Activated naive CD8-positive, alpha-beta T cell (primary cell): Measurements from ENCODE around the gene IMPDH1.

Experiments used
- H3K27ac Mint-ChIP-seq: one replicate; pipeline ENCODE4 v1.8.0; 2021; ENCODE audit warnings: mixed read lengths
- H3K27me3 Mint-ChIP-seq: one replicate; pipeline ENCODE4 v1.8.0; 2021; ENCODE audit warnings: mixed read lengths
- H3K36me3 Mint-ChIP-seq: one replicate; pipeline ENCODE4 v1.8.0; 2021; ENCODE audit warnings: mixed read lengths
- H3K4me1 Mint-ChIP-seq: one replicate; pipeline ENCODE4 v1.8.0; 2021; ENCODE audit warnings: low read depth, mixed read lengths
- H3K4me3 Mint-ChIP-seq: one replicate; pipeline ENCODE4 v1.8.0; 2021; ENCODE audit warnings: mild to moderate bottlenecking, mixed read lengths
- H3K9me3 Mint-ChIP-seq: one replicate; pipeline ENCODE4 v1.8.0; 2021; ENCODE audit warnings: low read depth, mixed read lengths

The IMPDH1 gene

DNA sequence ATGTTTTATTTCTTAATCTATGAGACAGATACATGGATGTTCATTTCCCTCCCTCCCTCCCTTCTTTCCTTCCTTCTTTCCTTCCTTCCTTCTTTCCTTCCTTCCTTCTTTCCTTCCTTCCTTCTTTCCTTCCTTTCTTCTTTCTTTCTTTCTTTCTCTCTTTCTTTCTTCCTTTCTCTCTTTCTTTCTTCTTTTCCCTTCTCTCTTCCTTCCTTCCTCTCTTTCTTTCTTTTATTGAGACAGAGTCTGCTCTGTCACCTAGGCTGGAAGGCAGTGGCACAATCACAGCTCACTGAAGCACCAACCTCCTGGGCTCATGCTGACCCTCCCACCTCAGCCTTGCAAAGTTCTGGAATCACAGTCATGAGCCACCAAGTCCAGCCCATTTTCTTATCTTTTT lies 42.8 kb downstream of the IMPDH1 start:
- no peaks in the 10 kb centered on the region for H3K36me3 Mint-ChIP-seq
- no peaks in the 10 kb centered on the region for H3K9me3 Mint-ChIP-seq
- no peak overlapping the region for H3K27ac Mint-ChIP-seq
- H3K4me3 Mint-ChIP-seq: no peak overlapping the region
- H3K27me3 Mint-ChIP-seq: peaks cover 21% of the 10 kb centered on the region
- H3K4me1 Mint-ChIP-seq: peaks cover 12% of the 10 kb centered on the region

DNA sequence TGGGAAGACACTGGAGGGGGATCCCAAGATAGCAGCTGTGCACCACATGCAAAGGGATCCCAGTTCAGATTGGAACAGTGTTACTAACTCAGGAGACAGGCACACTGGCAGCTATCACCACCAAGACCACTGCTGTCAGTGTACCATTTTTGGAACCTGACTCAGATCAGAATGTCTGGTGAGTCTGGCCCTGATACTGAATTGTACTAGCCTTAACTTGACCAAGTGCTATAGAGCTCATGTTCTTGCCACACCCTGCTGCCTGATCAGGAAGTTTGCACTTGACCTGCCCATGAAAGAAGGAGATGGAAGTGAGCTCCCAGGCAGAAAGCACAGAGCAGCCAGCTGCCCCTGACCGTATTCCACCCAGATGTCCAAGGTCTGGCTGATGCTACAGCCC lies 43.5 kb downstream of the IMPDH1 start:
- peaks cover 21% of the 10 kb centered on the region for H3K27me3 Mint-ChIP-seq
- no peak overlapping the region for H3K27ac Mint-ChIP-seq
- H3K9me3 Mint-ChIP-seq: no peaks in the 10 kb centered on the region
- H3K36me3 Mint-ChIP-seq: no peaks in the 10 kb centered on the region
- H3K4me3 Mint-ChIP-seq: no peak overlapping the region
- peaks cover 15% of the 10 kb centered on the region for H3K4me1 Mint-ChIP-seq

DNA sequence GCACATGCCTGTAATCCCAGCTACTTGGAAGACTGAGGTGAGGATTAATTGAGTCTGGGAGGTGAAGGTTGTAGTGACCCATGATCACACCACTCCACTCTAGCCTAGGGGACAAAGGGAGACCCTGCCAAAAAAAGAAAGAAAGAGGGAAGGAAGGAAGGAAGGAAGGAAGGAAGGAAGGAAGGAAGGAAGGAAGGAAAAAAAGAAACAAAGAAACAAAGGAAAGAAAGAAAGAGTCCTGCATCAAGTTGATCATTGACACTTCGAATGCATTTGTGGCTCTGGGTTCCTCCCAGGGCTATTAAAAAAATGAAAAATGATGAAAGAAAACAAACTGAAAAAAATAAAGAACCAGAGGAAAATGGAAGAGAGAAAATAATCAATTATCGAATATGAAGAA lies 44.4 kb downstream of the IMPDH1 start:
- no peak overlapping the region for H3K27ac Mint-ChIP-seq
- no peak overlapping the region for H3K4me3 Mint-ChIP-seq
- H3K4me1 Mint-ChIP-seq: peaks cover 20% of the 10 kb centered on the region
- H3K36me3 Mint-ChIP-seq: no peaks in the 10 kb centered on the region
- H3K27me3 Mint-ChIP-seq: peaks cover 18% of the 10 kb centered on the region
- no peaks in the 10 kb centered on the region for H3K9me3 Mint-ChIP-seq

DNA sequence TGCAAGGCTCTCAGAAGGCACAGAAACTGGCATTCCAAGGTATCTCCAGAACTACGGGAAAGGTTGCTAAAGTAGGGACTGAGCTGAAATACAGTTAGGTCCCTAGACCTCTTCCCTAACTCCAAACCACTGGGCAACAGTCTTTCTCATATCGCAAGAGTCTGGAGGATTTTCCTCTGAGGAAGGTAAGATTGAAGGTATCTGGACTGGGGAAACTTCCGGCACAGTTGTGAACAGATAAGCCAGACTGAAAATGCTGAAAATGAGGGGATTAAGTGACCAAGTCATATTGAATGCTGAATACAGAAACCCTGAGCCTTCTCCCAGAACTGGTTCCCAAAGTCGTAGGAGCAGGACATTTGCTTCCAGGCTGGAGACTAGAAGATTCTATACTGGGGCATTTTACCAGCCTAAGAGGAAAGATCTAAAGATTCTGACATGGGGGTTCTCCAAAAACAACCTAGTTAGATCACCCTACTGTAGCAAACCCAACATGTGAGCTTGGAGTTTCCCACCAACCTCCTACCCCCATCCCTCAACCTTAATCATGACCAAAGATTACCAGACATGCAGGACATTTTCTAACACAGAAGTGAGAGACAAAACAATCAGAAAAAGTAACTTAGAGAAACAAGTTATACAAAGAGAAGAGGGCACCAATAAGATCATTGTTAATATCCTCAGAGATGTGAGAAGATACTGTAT lies 45.5 kb downstream of the IMPDH1 start:
- Mint-ChIP-seq H3K36me3 (no peaks in the 10 kb centered on the region), H3K9me3 (no peaks in the 10 kb centered on the region), H3K4me1 (peaks cover 20% of the 10 kb centered on the region), H3K27me3 (peaks cover 18% of the 10 kb centered on the region), H3K4me3 (no peak overlapping the region), H3K27ac (no peak overlapping the region)

DNA sequence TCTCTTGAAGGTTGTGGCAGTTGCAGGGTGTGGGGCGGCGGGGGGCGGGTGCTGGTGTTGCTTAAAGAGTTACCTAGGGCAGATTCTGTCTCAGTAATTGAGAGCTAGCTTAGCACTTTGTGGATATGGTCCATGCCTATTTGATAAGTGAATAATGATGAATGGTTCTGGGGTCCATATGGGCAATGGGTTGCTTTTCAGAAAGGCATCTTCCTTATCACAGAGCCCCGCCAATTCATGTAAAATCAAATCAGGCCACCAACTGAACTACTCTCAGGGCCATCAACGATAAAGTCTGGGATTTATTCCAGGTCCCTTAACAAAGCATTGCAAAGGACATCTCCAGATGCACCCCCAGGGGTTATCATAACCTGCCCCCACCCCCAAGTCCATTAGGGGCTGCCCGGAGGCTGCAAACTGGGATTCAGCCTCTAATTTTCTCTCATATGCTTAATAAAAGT lies 46.5 kb downstream of the IMPDH1 start:
- Mint-ChIP-seq H3K36me3 (no peaks in the 10 kb centered on the region), H3K4me1 (peaks cover 20% of the 10 kb centered on the region), H3K9me3 (no peaks in the 10 kb centered on the region), H3K27ac (no peak overlapping the region), H3K4me3 (peak overlapping the region; percentile 15), H3K27me3 (peaks cover 25% of the 10 kb centered on the region)

DNA sequence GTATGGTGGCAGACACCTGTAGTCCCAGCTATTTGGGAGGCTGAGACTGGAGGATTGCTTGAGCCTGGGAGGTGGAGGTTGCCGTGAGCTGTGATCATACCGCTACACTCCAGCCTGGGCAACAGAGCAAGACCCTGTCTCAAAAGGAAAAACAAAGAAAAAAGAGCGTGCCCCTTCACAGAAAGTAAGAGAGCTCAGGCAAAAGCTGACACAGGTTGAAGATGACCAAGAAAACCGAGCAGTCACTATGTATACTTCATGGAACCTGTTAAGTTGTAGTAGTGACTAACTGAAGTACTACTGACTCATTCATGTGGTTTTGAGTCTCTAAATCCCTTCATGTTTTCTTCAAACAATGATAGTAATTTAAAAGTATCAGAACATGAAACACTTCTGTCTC lies 47.1 kb downstream of the IMPDH1 start:
- H3K27me3 Mint-ChIP-seq: peaks cover 26% of the 10 kb centered on the region
- H3K9me3 Mint-ChIP-seq: no peaks in the 10 kb centered on the region
- no peaks in the 10 kb centered on the region for H3K36me3 Mint-ChIP-seq
- H3K27ac Mint-ChIP-seq: peak overlapping the region; percentile 51
- peaks cover 20% of the 10 kb centered on the region for H3K4me1 Mint-ChIP-seq
- peak overlapping the region; percentile 84 for H3K4me3 Mint-ChIP-seq

DNA sequence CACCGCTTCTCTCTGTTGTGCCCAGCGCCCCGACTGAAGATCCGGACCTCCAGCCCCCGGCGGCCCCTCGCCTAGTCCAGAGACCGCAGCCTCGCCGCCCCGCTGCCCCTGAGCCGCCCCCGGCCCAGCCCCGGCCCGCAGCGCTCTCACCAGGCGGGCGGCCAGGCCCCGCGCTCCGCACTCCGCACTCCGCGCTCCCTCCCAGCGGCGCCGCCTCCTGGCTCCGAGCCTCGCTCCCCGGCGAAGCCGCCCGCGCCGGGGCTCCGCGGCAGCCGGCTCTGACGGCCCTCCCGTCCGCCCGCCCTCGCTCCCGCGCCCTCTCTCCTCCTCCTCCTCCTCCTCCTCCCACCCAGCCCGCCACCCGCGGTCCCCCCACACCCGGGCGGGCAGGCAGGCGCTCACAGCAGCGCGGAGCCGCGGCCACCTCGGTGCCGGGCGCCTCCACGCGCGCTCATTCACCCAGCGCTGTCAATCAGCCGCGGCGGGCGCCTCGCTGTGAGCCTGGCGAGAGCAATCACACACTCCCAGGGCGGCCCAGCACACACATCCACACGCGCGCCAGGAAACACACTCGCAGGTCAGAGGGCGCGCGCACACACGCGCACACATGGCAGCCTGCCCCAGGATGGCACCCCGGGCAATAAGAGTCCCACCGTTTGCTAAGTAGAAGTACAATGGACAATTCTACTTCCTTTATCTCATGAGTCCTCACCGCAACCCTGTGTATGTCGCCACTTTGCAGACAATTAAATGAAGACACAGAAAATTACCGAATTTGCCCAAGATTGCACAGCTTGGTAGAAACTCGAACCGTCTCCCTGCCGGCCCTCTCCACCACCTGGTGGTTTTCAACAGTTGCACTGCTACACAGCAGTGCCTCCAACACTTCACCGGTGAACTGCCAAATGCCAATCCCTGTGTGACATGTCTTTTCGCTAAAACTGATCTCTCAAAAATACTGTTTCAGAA lies 48.1 kb downstream of the IMPDH1 start, which contains the start of gene PRRT4:
PRRT4 (minus strand) TSS at position 280 of the 969 bp plus-strand sequence.
- Mint-ChIP-seq H3K36me3 (no peaks in the 10 kb centered on the region), H3K27ac (peak within 1 kb of the TSS; percentile 51), H3K9me3 (no peaks in the 10 kb centered on the region), H3K27me3 (peaks cover 21% of the 10 kb centered on the region), H3K4me3 (peak within 1 kb of the TSS; percentile 84), H3K4me1 (peaks cover 20% of the 10 kb centered on the region)

DNA sequence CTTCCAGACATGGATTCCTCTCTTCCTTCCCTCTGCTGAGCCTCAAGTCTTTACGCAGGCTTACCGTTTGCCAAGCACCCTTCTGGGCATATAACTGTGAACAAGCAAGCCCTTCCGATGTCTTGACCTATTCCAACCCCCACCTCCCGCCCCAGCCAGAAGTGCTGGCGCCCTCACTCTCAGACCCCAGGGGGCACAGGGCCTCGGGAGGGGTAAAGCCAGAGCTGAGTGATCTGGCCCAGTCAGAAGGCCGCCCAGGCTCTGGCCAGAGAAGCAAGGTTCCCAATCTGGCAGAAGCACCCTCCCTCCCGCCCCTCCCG lies 49.5 kb downstream of the IMPDH1 start:
- Mint-ChIP-seq H3K27me3 (peaks cover 18% of the 10 kb centered on the region), H3K4me3 (no peak overlapping the region), H3K27ac (no peak overlapping the region), H3K36me3 (no peaks in the 10 kb centered on the region), H3K9me3 (no peaks in the 10 kb centered on the region), H3K4me1 (peaks cover 20% of the 10 kb centered on the region)

DNA sequence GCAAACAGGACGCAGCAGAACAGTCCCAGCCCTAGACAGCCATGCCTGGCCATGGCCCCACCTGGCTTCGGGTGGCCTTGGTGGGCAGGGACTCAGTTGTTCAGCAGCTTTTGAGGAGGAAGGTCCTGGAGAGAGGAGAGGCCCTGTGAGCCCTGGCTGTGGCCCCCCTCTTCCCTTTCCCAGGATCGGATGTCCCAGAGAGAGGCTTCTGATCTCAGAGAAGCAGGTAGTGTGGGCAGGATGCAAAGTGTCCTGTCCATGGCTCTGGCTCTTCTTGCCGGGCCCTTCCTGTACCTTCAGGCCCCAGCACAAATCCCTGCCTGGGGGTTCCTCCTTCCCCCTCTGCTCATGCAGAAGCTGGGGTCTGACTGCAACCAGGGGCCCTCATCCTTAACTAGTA lies 49.8 kb downstream of the IMPDH1 start:
- Mint-ChIP-seq H3K36me3 (no peaks in the 10 kb centered on the region), H3K9me3 (no peaks in the 10 kb centered on the region), H3K27ac (no peak overlapping the region), H3K27me3 (peaks cover 16% of the 10 kb centered on the region), H3K4me1 (peaks cover 20% of the 10 kb centered on the region), H3K4me3 (no peak overlapping the region)

DNA sequence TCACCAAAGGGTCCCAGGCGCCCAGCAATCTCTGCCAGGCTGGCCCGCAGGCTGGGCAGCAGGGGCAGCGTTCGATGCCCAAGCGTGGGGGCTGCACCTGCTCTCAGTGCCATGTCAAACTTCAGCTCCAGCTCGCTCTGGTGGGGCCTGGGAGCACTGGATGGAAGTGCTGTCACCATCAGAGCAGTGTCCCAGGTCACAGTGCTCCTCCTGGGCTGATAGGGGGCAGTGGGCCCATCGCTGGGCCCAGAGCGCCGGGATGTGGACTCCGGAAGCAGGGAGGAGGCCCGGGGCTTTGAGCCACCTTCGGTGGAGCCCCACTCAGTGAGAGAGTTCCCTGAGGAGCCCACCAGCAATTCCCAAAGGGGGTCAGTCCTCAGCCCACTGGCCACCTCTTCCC lies 50.4 kb downstream of the IMPDH1 start:
- no peaks in the 10 kb centered on the region for H3K36me3 Mint-ChIP-seq
- H3K27ac Mint-ChIP-seq: no peak overlapping the region
- no peak overlapping the region for H3K4me3 Mint-ChIP-seq
- peaks cover 20% of the 10 kb centered on the region for H3K4me1 Mint-ChIP-seq
- H3K27me3 Mint-ChIP-seq: peaks cover 11% of the 10 kb centered on the region
- no peaks in the 10 kb centered on the region for H3K9me3 Mint-ChIP-seq

DNA sequence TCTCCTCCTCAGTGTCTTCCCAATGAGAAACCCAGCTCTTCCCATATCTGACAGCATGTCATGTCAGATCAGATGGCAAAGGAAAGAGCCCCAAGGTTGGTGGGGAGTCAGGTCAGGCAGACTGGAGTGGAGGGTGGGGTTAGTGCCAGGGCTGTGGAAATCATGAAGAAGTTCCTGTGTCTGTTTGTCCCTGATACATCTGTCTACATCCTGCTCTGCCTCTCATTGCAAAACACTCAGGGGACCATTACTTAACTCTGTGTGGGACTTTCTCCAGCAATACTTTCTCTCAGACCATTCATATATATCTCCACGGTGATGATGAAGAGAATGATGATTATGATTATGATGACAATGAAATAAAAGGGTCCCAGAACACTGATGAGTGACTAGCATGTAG lies 51.5 kb downstream of the IMPDH1 start:
- peaks cover 20% of the 10 kb centered on the region for H3K4me1 Mint-ChIP-seq
- no peak overlapping the region for H3K4me3 Mint-ChIP-seq
- H3K27me3 Mint-ChIP-seq: peaks cover 14% of the 10 kb centered on the region
- no peak overlapping the region for H3K27ac Mint-ChIP-seq
- H3K36me3 Mint-ChIP-seq: no peaks in the 10 kb centered on the region
- H3K9me3 Mint-ChIP-seq: no peaks in the 10 kb centered on the region

DNA sequence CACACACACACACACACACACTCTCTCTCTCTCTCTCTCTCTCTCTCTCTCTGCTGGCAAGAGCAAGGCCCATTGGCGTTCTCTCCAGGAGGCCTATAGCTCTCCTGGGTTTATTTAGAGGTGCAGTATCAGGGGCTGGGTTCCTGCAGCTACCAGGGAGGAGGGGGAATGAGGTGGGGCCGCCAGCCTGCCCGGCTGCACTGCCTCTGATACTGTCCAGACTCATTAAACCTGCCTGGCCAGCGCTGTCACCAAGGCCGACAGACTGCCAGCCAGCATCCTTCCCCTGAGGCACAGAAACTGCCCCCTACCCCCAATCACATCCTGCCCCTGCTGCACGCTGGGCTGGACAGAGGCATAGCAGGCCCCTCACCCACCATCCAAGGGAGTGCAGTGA lies 52.6 kb downstream of the IMPDH1 start:
- Mint-ChIP-seq H3K36me3 (no peaks in the 10 kb centered on the region), H3K4me1 (peaks cover 14% of the 10 kb centered on the region), H3K4me3 (no peak overlapping the region), H3K9me3 (no peaks in the 10 kb centered on the region), H3K27me3 (peaks cover 17% of the 10 kb centered on the region), H3K27ac (no peak overlapping the region)

DNA sequence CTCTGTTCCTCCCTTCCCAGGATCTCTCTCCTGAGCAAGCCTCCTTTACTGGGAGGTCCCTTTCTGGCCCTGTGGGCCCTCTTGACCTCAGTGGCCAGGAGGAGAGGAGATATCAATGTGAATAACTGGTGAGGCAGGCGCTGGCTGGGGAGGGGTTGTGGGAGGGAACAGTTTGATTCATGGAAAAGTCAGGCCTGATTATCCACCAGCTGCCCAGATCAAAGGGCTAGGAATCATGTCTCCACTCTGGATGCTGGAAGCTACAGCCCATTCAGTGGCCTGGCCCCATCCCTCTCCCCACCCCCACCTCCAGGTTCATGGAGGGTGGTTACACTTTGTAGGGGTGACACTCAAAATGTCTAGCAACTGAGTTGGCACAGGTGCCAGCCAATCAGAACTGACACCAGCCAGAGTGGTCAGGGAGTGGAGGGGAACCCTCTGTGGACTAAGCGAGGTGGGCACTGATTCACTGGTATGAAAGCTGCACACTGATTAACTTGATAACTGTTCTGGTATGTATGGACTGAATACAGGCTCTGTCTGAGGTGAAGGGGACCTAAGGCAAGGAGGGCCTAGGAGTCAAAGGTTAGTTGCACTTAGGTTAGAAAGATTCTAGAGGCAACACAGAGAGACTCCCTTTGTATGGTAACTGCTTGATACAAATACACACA lies 53.1 kb downstream of the IMPDH1 start:
- H3K27me3 Mint-ChIP-seq: peaks cover 17% of the 10 kb centered on the region
- peaks cover 8% of the 10 kb centered on the region for H3K4me1 Mint-ChIP-seq
- no peak overlapping the region for H3K27ac Mint-ChIP-seq
- H3K9me3 Mint-ChIP-seq: no peaks in the 10 kb centered on the region
- no peak overlapping the region for H3K4me3 Mint-ChIP-seq
- H3K36me3 Mint-ChIP-seq: no peaks in the 10 kb centered on the region

DNA sequence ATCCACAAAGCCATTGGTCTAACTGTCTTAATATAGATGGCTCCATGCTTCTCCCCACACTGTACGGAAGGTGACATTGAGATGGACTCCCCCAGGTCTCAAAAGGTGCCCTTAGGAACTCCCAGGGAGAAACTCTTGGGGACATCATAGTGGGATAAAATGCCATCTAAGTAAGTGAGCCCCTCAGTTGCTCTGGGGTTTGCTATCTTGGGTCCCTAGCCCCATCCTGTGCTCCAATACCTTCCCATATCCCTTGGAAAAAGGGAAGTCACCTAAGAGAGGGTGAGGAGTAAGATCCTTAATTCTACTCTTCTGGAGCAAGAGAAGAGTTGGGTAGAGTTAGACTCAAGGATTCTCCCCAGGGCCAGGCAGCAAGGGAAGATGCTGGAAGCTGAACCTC lies 56.2 kb downstream of the IMPDH1 start:
- peaks cover 15% of the 10 kb centered on the region for H3K27me3 Mint-ChIP-seq
- no peak overlapping the region for H3K4me3 Mint-ChIP-seq
- H3K27ac Mint-ChIP-seq: no peak overlapping the region
- no peaks in the 10 kb centered on the region for H3K36me3 Mint-ChIP-seq
- peaks cover 3% of the 10 kb centered on the region for H3K4me1 Mint-ChIP-seq
- no peaks in the 10 kb centered on the region for H3K9me3 Mint-ChIP-seq

DNA sequence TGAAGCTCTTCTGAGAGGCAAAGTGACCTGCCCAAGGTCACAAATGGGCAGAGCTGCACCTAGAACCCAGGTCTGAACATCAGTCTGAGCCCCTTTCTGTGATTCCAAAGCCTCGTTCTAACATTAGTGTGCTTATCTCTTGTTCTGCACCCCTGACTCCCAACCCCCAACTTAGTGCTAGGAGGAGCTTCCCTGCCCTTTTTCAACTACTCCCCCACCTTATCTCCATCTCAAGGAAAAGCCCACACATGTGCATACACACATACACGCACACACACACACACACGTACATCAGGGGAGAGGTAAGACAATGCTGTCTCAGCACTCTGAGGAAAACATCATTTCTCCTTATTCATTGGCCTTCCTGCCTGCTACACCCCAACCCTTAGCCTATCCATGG lies 56.6 kb downstream of the IMPDH1 start:
- Mint-ChIP-seq H3K27ac (no peak overlapping the region), H3K27me3 (peaks cover 12% of the 10 kb centered on the region), H3K4me3 (peak overlapping the region; percentile 62), H3K9me3 (no peaks in the 10 kb centered on the region), H3K4me1 (peaks cover 3% of the 10 kb centered on the region), H3K36me3 (no peaks in the 10 kb centered on the region)
